ENCODE results near the gene CES3. TPM values are rescaled to one million over a fixed set of nuclear protein-coding genes. Genes with fewer than 3 reads are reported as not detected.

CES3 gene
- total and polyA plus RNA-seq, 11 donors = 0.08 to 1.7 (median 0.88) TPM

GRCh38 chr16:66914541-66914940 lies 46.5 kb upstream of the CES3 start:
- no peak for DNase-seq
- whole genome bisulfite sequencing, 4 donors = 89 to 98% (median 96%) methylated on average over 7 of the region's 7 CpGs
- intact Hi-C loops (cut with DNase I) = no loop called here

GRCh38 chr16:66915041-66915440 lies 46.0 kb upstream of the CES3 start:
- H3K36me3 ChIP-seq = no peaks in the 10 kb centered on the region
- H3K4me3 ChIP-seq = no peak overlapping the region
- H3K9me3 ChIP-seq = no peaks in the 10 kb centered on the region
- H3K4me1 ChIP-seq = peaks cover 0 to 19% (median 7%) of the 10 kb centered on the region in 12 donors
- ATAC-seq (no peak), DNase-seq (no peak)
- 62 to 73% (median 66%) methylated on average over 7 of the region's 7 CpGs for WGBS, 4 donors
- intact Hi-C loops (cut with DNase I) = no loop called here
- TF ChIP-seq CTCF (IDR thresholded peaks at IDR 0.05) (no peak), POLR2A (IDR thresholded peaks at IDR 0.05) (no peak)
- H3K27ac ChIP-seq = no peak overlapping the region
- H3K27me3 ChIP-seq = peaks cover 0 to 3% (median 0%) of the 10 kb centered on the region in 9 donors

More at GRCh38 chr16:66914541-66914940, 46.5 kb upstream of the CES3 start:
- Histone ChIP-seq H3K4me1 (peaks cover 0 to 15% (median 3%) of the 10 kb centered on the region in 12 donors), H3K4me3 (no peak overlapping the region), H3K36me3 (no peaks in the 10 kb centered on the region), H3K9me3 (no peaks in the 10 kb centered on the region), H3K27me3 (no peaks in the 10 kb centered on the region), H3K27ac (no peak overlapping the region)
- ATAC-seq = no peak
- TF ChIP-seq POLR2A (IDR thresholded peaks at IDR 0.05) (no peak), CTCF (IDR thresholded peaks at IDR 0.05) (no peak)

GRCh38 chr16:66916518-66916917 lies 44.5 kb upstream of the CES3 start:
- no peak overlapping the region for H3K27ac ChIP-seq
- 82 to 93% (median 87%) methylated on average over 6 of the region's 6 CpGs for WGBS, 4 donors
- H3K9me3 ChIP-seq = no peaks in the 10 kb centered on the region
- no peak for TF ChIP-seq CTCF (IDR thresholded peaks at IDR 0.05)
- no peak for TF ChIP-seq POLR2A (IDR thresholded peaks at IDR 0.05)
- peaks cover 0 to 26% (median 11%) of the 10 kb centered on the region in 12 donors for H3K4me1 ChIP-seq
- intact Hi-C loops (cut with DNase I) = no loop called here
- H3K36me3 ChIP-seq = peaks cover 0 to 5% (median 0%) of the 10 kb centered on the region in 9 donors
- ATAC-seq = no peak
- H3K27me3 ChIP-seq = peaks cover 0 to 5% (median 0%) of the 10 kb centered on the region in 9 donors
- no peak overlapping the region for H3K4me3 ChIP-seq
- no peak for DNase-seq

- intact Hi-C loops (cut with DNase I) = no loop called here
- H3K36me3 ChIP-seq = peaks cover 0 to 14% (median 0%) of the 10 kb centered on the region in 9 donors
- no peak overlapping the region for H3K4me3 ChIP-seq
- 88 to 96% (median 88%) methylated on average over 9 of the region's 9 CpGs for WGBS, 4 donors
- H3K27ac ChIP-seq = no peak overlapping the region
- H3K27me3 ChIP-seq = peaks cover 0 to 5% (median 0%) of the 10 kb centered on the region in 9 donors
- DNase-seq (no peak), ATAC-seq (no peak)
- no peak for TF ChIP-seq POLR2A (IDR thresholded peaks at IDR 0.05)
- no peak for TF ChIP-seq CTCF (IDR thresholded peaks at IDR 0.05)
- H3K4me1 ChIP-seq = peaks cover 0 to 38% (median 18%) of the 10 kb centered on the region in 12 donors
- no peaks in the 10 kb centered on the region for H3K9me3 ChIP-seq
Measured at GRCh38 chr16:66917741-66918140, 43.3 kb upstream of the CES3 start.
